ENCODE data around the gene SLC35D3.
"Not testable (repeated sequence)": the region's sequence is repeated elsewhere in the genome, so short reads cannot be mapped to it uniquely, and the experiment has no call there.

GRCh38 chr6:136949957-136950356 is 27.9 kb downstream of the SLC35D3 start:
- not testable (repeated sequence) for TF ChIP-seq FOXM1 (IDR thresholded peaks at IDR 0.05; ENCODE audit: borderline replicate concordance); L3MBTL2 (conservative IDR thresholded peaks at IDR 0.05); FOXK2 (IDR thresholded peaks at IDR 0.05); NFRKB (IDR thresholded peaks at IDR 0.05)
